Measurements from ENCODE around the gene CBR3.

CBR3 gene

GRCh38 chr21:36190736-36191135, 55.9 kb downstream of the CBR3 start:
- no peak for DNase-seq (ENCODE audit: low read depth)

GRCh38 chr21:36193200-36193599, 58.3 kb downstream of the CBR3 start:
- no peak overlapping the region for H3K4me3 ChIP-seq (replicated peaks; ENCODE audit: low read depth, low read length)
- TF ChIP-seq, protein P1, sequence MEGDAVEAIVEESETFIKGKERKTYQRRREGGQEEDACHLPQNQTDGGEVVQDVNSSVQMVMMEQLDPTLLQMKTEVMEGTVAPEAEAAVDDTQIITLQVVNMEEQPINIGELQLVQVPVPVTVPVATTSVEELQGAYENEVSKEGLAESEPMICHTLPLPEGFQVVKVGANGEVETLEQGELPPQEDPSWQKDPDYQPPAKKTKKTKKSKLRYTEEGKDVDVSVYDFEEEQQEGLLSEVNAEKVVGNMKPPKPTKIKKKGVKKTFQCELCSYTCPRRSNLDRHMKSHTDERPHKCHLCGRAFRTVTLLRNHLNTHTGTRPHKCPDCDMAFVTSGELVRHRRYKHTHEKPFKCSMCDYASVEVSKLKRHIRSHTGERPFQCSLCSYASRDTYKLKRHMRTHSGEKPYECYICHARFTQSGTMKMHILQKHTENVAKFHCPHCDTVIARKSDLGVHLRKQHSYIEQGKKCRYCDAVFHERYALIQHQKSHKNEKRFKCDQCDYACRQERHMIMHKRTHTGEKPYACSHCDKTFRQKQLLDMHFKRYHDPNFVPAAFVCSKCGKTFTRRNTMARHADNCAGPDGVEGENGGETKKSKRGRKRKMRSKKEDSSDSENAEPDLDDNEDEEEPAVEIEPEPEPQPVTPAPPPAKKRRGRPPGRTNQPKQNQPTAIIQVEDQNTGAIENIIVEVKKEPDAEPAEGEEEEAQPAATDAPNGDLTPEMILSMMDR (IDR thresholded peaks at IDR 0.05; ENCODE audit: low read length, missing control alignments) = no peak
- no peak for DNase-seq (ENCODE audit: low read depth)

More at GRCh38 chr21:36190736-36191135, 55.9 kb downstream of the CBR3 start:
- TF ChIP-seq, protein P1 (IDR thresholded peaks at IDR 0.05; ENCODE audit: low read length, missing control alignments) = no peak
- H3K4me3 ChIP-seq (replicated peaks; ENCODE audit: low read depth, low read length) = no peak overlapping the region

DNA sequence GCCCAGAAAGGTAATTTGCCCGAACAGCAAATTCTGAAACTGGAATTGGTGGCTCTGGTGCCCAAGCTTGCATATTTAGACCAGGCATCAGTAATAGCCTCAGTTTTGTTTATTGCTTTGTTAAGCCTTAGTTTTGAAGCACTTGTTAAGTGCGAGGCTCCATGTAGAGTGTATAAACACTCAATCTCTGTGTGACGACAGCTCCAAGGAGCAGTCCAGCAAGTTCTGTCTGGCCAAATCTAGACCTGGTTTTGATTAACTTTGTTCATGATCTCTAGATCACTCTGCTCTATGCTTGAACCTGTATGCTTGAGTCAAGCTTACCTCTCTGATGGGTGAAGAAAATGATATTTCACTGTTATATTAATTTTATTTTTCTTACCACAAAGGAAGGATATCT, 59.1 kb downstream of the CBR3 start:
- TF ChIP-seq, protein P1 (IDR thresholded peaks at IDR 0.05; ENCODE audit: low read length, missing control alignments) = no peak
- no peak overlapping the region for H3K4me3 ChIP-seq (replicated peaks; ENCODE audit: low read depth, low read length)
- no peak for DNase-seq (ENCODE audit: low read depth)

DNA sequence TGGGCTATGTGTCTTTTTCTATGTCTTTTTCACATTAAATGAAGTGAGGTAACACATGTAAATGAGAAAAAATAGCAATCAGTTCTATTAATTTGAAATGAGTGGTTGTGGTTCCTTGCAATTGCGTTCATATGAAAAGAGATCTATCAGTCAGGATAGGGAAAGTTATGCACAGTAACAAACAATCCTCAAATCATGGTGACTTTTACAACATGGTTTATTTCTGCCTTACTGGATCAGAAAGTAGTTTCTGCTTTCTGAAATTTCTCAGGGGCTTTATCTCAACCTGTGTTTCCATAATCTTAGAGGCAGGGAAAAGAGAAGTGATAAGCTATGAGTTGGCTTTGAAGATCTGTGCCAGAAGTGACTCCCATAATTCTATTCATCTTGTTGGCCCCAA, 60.7 kb downstream of the CBR3 start:
- no peak overlapping the region for H3K4me3 ChIP-seq (replicated peaks; ENCODE audit: low read depth, low read length)
- TF ChIP-seq, protein P1 (IDR thresholded peaks at IDR 0.05; ENCODE audit: low read length, missing control alignments) = no peak
- DNase-seq (ENCODE audit: low read depth) = no peak

Measured in fibroblast of pulmonary artery (primary cell).